HEK293T (cell line): Measurements from ENCODE around the gene AP2B1.

Experiments
- CTCF ChIA-PET: fragments of 350-600 bp; formaldehyde crosslinking; extraction: SDS; loops from one replicate; lab custom pipeline; 2021; ENCODE audit warnings: antibody characterized with exemption, inconsistent platforms; lab: Yijun Ruan, JAX
- POLR2A ChIA-PET: fragments of 350-600 bp; formaldehyde crosslinking; extraction: SDS; loops from one replicate; lab custom pipeline; 2020; ENCODE audit warnings: antibody characterized with exemption, inconsistent platforms; lab: Yijun Ruan, JAX
- DNase-seq: peaks from one replicate; pipeline ENCODE4 v3.0.0; 2012; ENCODE audit warnings: mixed read lengths; ENCODE audit errors: extremely low spot score
- ARNT ChIP-seq: fragments of 450-650 bp; IDR thresholded peaks from 2 replicates; pipeline ENCODE4 v1.6.1; 2017; ENCODE audit warnings: mild to moderate bottlenecking
- BHLHE40 ChIP-seq: fragments of 450-650 bp; IDR thresholded peaks from 2 replicates; pipeline ENCODE4 v1.6.1; 2016; ENCODE audit warnings: mild to moderate bottlenecking, moderate library complexity, borderline replicate concordance
- CTBP1 ChIP-seq: fragments of 450-650 bp; IDR thresholded peaks from 2 replicates; pipeline ENCODE4 v1.6.1; 2016; ENCODE audit warnings: borderline replicate concordance
- ELF4 ChIP-seq: fragments of 450-650 bp; IDR thresholded peaks from 2 replicates; pipeline ENCODE4 v1.6.1; 2017; ENCODE audit warnings: antibody characterized with exemption
- FOXA1 ChIP-seq: fragments of 450-650 bp; IDR thresholded peaks from 2 replicates; pipeline ENCODE4 v1.6.1; 2016; ENCODE audit warnings: mild to moderate bottlenecking
- FOXK2 ChIP-seq: fragments of 450-650 bp; IDR thresholded peaks from 2 replicates; pipeline ENCODE4 v1.6.1; 2016; ENCODE audit warnings: mild to moderate bottlenecking
- FOXM1 ChIP-seq: fragments of 450-650 bp; IDR thresholded peaks from 2 replicates; pipeline ENCODE4 v1.6.1; 2017; ENCODE audit warnings: mild to moderate bottlenecking, borderline replicate concordance
- HDGF ChIP-seq: fragments of 450-650 bp; IDR thresholded peaks from 2 replicates; pipeline ENCODE4 v1.6.1; 2017; ENCODE audit warnings: antibody characterized with exemption, borderline replicate concordance
- L3MBTL2 ChIP-seq: fragments of 450-650 bp; conservative IDR thresholded peaks from 2 replicates; pipeline ENCODE4 v1.6.1; 2016; ENCODE audit warnings: mild to moderate bottlenecking
- LEF1 ChIP-seq: fragments of 450-650 bp; IDR thresholded peaks from 2 replicates; pipeline ENCODE4 v1.6.1; 2017; ENCODE audit warnings: mild to moderate bottlenecking, borderline replicate concordance
- NFRKB ChIP-seq: fragments of 450-650 bp; IDR thresholded peaks from 2 replicates; pipeline ENCODE4 v1.6.1; 2016; ENCODE audit warnings: mild to moderate bottlenecking, moderate library complexity
- PKNOX1 ChIP-seq: fragments of 450-650 bp; IDR thresholded peaks from 2 replicates; pipeline ENCODE4 v1.6.1; 2016
- SP1 ChIP-seq: fragments of 450-650 bp; IDR thresholded peaks from 2 replicates; pipeline ENCODE4 v1.6.1; 2017
- SUZ12 ChIP-seq: fragments of 450-650 bp; IDR thresholded peaks from 2 replicates; pipeline ENCODE4 v1.6.1; 2016; ENCODE audit warnings: mild to moderate bottlenecking
- TARDBP ChIP-seq: fragments of 450-650 bp; IDR thresholded peaks from 2 replicates; pipeline ENCODE4 v1.6.1; 2016
- ZNF384 ChIP-seq: fragments of 450-650 bp; IDR thresholded peaks from 2 replicates; pipeline ENCODE4 v1.6.1; 2016

AP2B1 gene

GRCh38 chr17:35745246-35745645, 158.1 kb downstream of the AP2B1 start:
- TF ChIP-seq ELF4 (no peak), ARNT (no peak), LEF1 (no peak), NFRKB (no peak), ZNF384 (no peak), TARDBP (no peak)
- CTCF ChIA-PET, result interaction anchor here (0.6 to 2.2 kb wide), 4 partner anchors 19 to 132 kb away, joined by 4 to 9 read pairs (median 6); no protein-coding TSS in a partner anchor
- POLR2A ChIA-PET, result interaction anchor here (0.7 to 1.7 kb wide), 2 partner anchors 14 to 40 kb away, joined by 4 read pairs; partner anchors contain the start of gene RASL10B
- no peak for DNase-seq

- DNase-seq, result no peak
- TF ChIP-seq ELF4 (no peak), BHLHE40 (no peak), FOXK2 (no peak), SP1 (no peak), FOXA1 (no peak), L3MBTL2 (no peak), ZNF384 (no peak)
- ChIA-PET POLR2A (interaction anchor here (0.7 to 1.7 kb wide), 2 partner anchors 14 to 40 kb away, joined by 4 read pairs; partner anchors contain the start of gene RASL10B), CTCF (interaction anchor here (0.6 to 6.4 kb wide), 3 partner anchors 25 to 133 kb away, joined by 4 to 50 read pairs (median 4); no protein-coding TSS in a partner anchor)
These were observed 158.7 kb downstream of the AP2B1 start for GRCh38 chr17:35745749-35746320.

GRCh38 chr17:35747540-35748017, 160.5 kb downstream of the AP2B1 start:
- ChIA-PET POLR2A (interaction anchor here (1.0 to 2.0 kb wide), 2 partner anchors 61 to 134 kb away, joined by 4 to 9 read pairs; partner anchors contain the start of gene TAF15), CTCF (interaction anchor here (0.6 to 6.4 kb wide), 20 partner anchors 8 to 192 kb away, joined by 3 to 50 read pairs (median 4); partner anchors contain the start of gene RASL10B)
- peak; percentile 72 for DNase-seq
- TF ChIP-seq ELF4 (no peak), NFRKB (no peak)

- DNase-seq, result no peak
- ChIA-PET POLR2A (interaction anchor here (1.3 to 2.0 kb wide), 2 partner anchors 60 to 170 kb away, joined by 5 to 9 read pairs; partner anchors contain the start of genes PEX12 and TAF15), CTCF (interaction anchor here (4.0 to 6.4 kb wide), 2 partner anchors 16 to 136 kb away, joined by 13 to 50 read pairs; no protein-coding TSS in a partner anchor)
- TF ChIP-seq ELF4 (no peak), FOXK2 (no peak), NFRKB (no peak), HDGF (no peak), PKNOX1 (no peak), LEF1 (no peak), CTBP1 (no peak), FOXA1 (no peak), L3MBTL2 (no peak), SUZ12 (no peak), BHLHE40 (no peak), FOXM1 (no peak)
These were observed 161.3 kb downstream of the AP2B1 start for GRCh38 chr17:35748341-35748841.

GRCh38 chr17:35748979-35749378, 161.9 kb downstream of the AP2B1 start:
- CTCF ChIA-PET, result interaction anchor here (4.0 to 6.4 kb wide), 2 partner anchors 15 to 136 kb away, joined by 13 to 50 read pairs; no protein-coding TSS in a partner anchor

GRCh38 chr17:35749560-35750412, 162.7 kb downstream of the AP2B1 start:
- ChIA-PET POLR2A (interaction anchor here (1.0 to 1.3 kb wide), 2 partner anchors 15 to 171 kb away, joined by 3 to 5 read pairs; partner anchors contain the start of gene PEX12), CTCF (interaction anchor here (4.0 to 6.4 kb wide), 2 partner anchors 14 to 137 kb away, joined by 13 to 50 read pairs; no protein-coding TSS in a partner anchor)
- TF ChIP-seq ZNF384 (no peak), TARDBP (no peak), SUZ12 (no peak), LEF1 (no peak), FOXA1 (no peak)
- no peak for DNase-seq

More at GRCh38 chr17:35748979-35749378, 161.9 kb downstream of the AP2B1 start:
- no peak for DNase-seq
- TF ChIP-seq CTBP1 (no peak), PKNOX1 (no peak), BHLHE40 (no peak), NFRKB (no peak)
- POLR2A ChIA-PET, result interaction anchor here (1.3 kb wide), 1 partner anchor 170 kb away, joined by 5 read pairs; the partner anchor contains the start of gene PEX12
